K562 (cell line): Measurements from ENCODE around the gene RPTOR. TPM values are rescaled to one million over a fixed set of nuclear protein-coding genes. Genes with fewer than 3 reads are reported as not detected.

ENCODE experiments used
- ATAC-seq: fragments of 200-7000 bp; cut with Tn5 transposase; 3 replicates; pipeline ENCODE4 v1.9.1; 2020; ENCODE audit warnings: moderate library complexity
- BruUV-seq: library from RNA; stranded (reverse); fragments of 400-500 nt; replicated peaks from 2 replicates; lab custom pipeline; 2021; lab: Mats Ljungman, UMichigan
- CTCF ChIA-PET: fragments of 300-600 bp; formaldehyde crosslinking; extraction: SDS; loops from one replicate; lab custom pipeline; 2021; ENCODE audit warnings: low intra/inter-chr PET ratio; lab: Yijun Ruan, JAX
- POLR2A ChIA-PET: fragments of 300-600, 350-650 bp; sonication (Branson Sonifier 250); formaldehyde crosslinking; extraction: SDS; loops from one replicate; lab custom pipeline; 2021; ENCODE audit warnings: antibody characterized with exemption, inconsistent platforms; lab: Yijun Ruan, JAX
- DNase-seq, 4 experiments: peaks; one replicate each; pipeline versions ENCODE4 v3.0.0 to v3.0.0-alpha.2; 2011 to 2018; ENCODE audit warnings: low spot score in 3 of 4, mixed read lengths in 3 of 4; ENCODE audit errors: extremely low read depth in 1 of 4
- FAIRE-seq: peaks from 2 replicates; lab custom pipeline; 2011; peaks lifted over from hg19 to GRCh38; lab: Jason Lieb, UNC
- H2AFZ ChIP-seq: 2 replicates; pipeline ENCODE4 v1.6.0; 2011; ENCODE audit warnings: low read depth, low read length, control low read depth, inconsistent platforms
- H3K27ac ChIP-seq: fragments of 200-600 bp; 3 replicates; pipeline ENCODE4 v1.8.0; 2011; ENCODE audit warnings: low read depth, mild to moderate bottlenecking, control low read depth, inconsistent platforms, low read length, moderate library complexity, mixed read lengths; ENCODE audit errors: extremely low read depth
- H3K27me3 ChIP-seq, 2 experiments: fragments of 300-600 bp in 1 of 2; 2 replicates in 1 of 2; 3 replicates in 1 of 2; pipeline versions ENCODE4 v1.6.0 to v1.8.0; 2011; ENCODE audit warnings: inconsistent platforms in 2 of 2, low read length in 2 of 2, mild to moderate bottlenecking in 1 of 2, mixed read lengths in 1 of 2, moderate library complexity in 1 of 2; ENCODE audit not compliant: control insufficient read depth in 2 of 2, insufficient read depth in 2 of 2
- H3K36me3 ChIP-seq: fragments of 300-600 bp; 3 replicates; pipeline ENCODE4 v1.8.0; 2011; ENCODE audit warnings: mild to moderate bottlenecking, low read length, inconsistent platforms; ENCODE audit not compliant: control insufficient read depth, insufficient read depth
- H3K4me1 ChIP-seq, 2 experiments: fragments of 200-600 bp in 1 of 2; replicated peaks in 1 of 2; 2 replicates in 1 of 2; 3 replicates in 1 of 2; pipeline versions ENCODE4 v1.5.1 to v1.8.0; 2011; ENCODE audit warnings: inconsistent platforms in 2 of 2, low read length in 2 of 2, mild to moderate bottlenecking in 1 of 2, mixed read lengths in 1 of 2, moderate library complexity in 1 of 2; ENCODE audit not compliant: control insufficient read depth in 2 of 2, insufficient read depth in 2 of 2
- H3K4me2 ChIP-seq: 2 replicates; pipeline ENCODE4 v1.6.1; 2011; ENCODE audit warnings: low read length, control low read depth, inconsistent platforms, mixed read lengths; ENCODE audit not compliant: insufficient read depth
- H3K4me3 ChIP-seq: fragments of 200-600 bp; sonication (generic), shearing (Covaris generic); 2 replicates; pipeline ENCODE4 v1.5.1; 2016; ENCODE audit warnings: control low read depth, inconsistent platforms
- H3K79me2 ChIP-seq: fragments of 200-600 bp; 3 replicates; pipeline ENCODE4 v1.8.0; 2011; ENCODE audit warnings: low read length, inconsistent platforms; ENCODE audit not compliant: control insufficient read depth, insufficient read depth
- H3K9ac ChIP-seq, 2 experiments: 2 replicates each; pipeline versions ENCODE4 v1.6.0 to v1.6.1; 2011; ENCODE audit warnings: low read depth in 2 of 2, low read length in 2 of 2, control low read depth in 1 of 2, inconsistent platforms in 1 of 2, mild to moderate bottlenecking in 1 of 2, mixed read lengths in 1 of 2; ENCODE audit not compliant: insufficient read depth in 1 of 2
- H3K9me1 ChIP-seq: one replicate; pipeline ENCODE4 v1.6.0; 2011; ENCODE audit warnings: inconsistent platforms, mild to moderate bottlenecking, low read length, moderate library complexity; ENCODE audit not compliant: control insufficient read depth, insufficient read depth
- H3K9me3 ChIP-seq: replicated peaks from 2 replicates; pipeline ENCODE4 v1.5.1; 2011; ENCODE audit warnings: low read depth, low read length, inconsistent platforms; ENCODE audit not compliant: control insufficient read depth, insufficient read depth
- H4K20me1 ChIP-seq: replicated peaks from 2 replicates; pipeline ENCODE4 v1.6.1; 2011; ENCODE audit warnings: low read length, inconsistent platforms, mixed read lengths; ENCODE audit not compliant: control insufficient read depth, insufficient read depth
- ELK1 ChIP-seq: sonication (generic); formaldehyde crosslinking; IDR thresholded peaks from 2 replicates; pipeline ENCODE4 v1.8.1; 2022; ENCODE audit warnings: missing genetic modification reagents
- L3MBTL2 ChIP-seq: fragments of 450-650 bp; IDR thresholded peaks from 2 replicates; pipeline ENCODE4 v1.6.1; 2016; ENCODE audit warnings: mild to moderate bottlenecking, moderate library complexity
- MNT ChIP-seq, 2 experiments: fragments of 450-650 bp; conservative IDR thresholded peaks; 2 replicates each; pipeline ENCODE4 v1.6.1; 2017; ENCODE audit warnings: mild to moderate bottlenecking in 2 of 2, moderate library complexity in 2 of 2
- VEZF1 ChIP-seq: fragments of 200-800 bp; sonication (Bioruptor generic); IDR thresholded peaks from 2 replicates; pipeline ENCODE4 v1.6.1; 2017; ENCODE audit warnings: missing genetic modification characterization, missing compliant biosample characterization
- ZBTB11 ChIP-seq, 3 experiments: fragments of 200-800 bp in 1 of 3; fragments of 250-450 bp in 1 of 3; fragments of 450-650 bp in 1 of 3; sonication (Bioruptor Pico) in 1 of 3; sonication (Bioruptor generic) in 1 of 3; formaldehyde crosslinking in 1 of 3; IDR thresholded peaks; 2 replicates each; pipeline versions ENCODE4 v1.6.1 to v1.8.0; 2016 to 2022; ENCODE audit warnings: mild to moderate bottlenecking in 2 of 3, missing genetic modification characterization in 2 of 3, missing compliant biosample characterization in 1 of 3, moderate library complexity in 1 of 3
- WGBS: fragments of 100-300 bp; shearing (Covaris generic); methylation state at CpG from one replicate; pipeline ENCODE4 v1.1.6; 2016; ENCODE audit warnings: low coverage, mixed read lengths; ENCODE audit not compliant: insufficient coverage; ENCODE audit errors: missing lambda C conversion rate; 5-methylcytosine and 5-hydroxymethylcytosine counted together
- in situ Hi-C: fragments of 300-500 bp; cut with MboI; formaldehyde crosslinking; loops from 4 replicates; pipeline ENCODE4 v1.15.0; 2018; ENCODE audit warnings: inconsistent platforms, mixed read lengths
- intact Hi-C: fragments of 100-400 bp; cut with micrococcal nuclease; formaldehyde crosslinking; loops from 2 replicates; pipeline ENCODE4 v1.14.2; 2022
- polyA plus RNA-seq, 8 experiments: library from polyadenylated mRNA; depleted of rRNA in 4 of 8; stranded (reverse) in 5 of 8; unstranded in 3 of 8; fragments of >200 nt; fragmentation: Nextera tagmentation in 2 of 8; fragmentation: Illumina TruSeq in 1 of 8; extraction: Ambion mirVana in 2 of 8; extraction: Trizol in 1 of 8; gene quantifications; 2 replicates each; pipeline versions ENCODE4 v1.2.1 to v1.2.3, GENCODE V29; 2011 to 2014; ENCODE audit warnings: inconsistent platforms in 1 of 8, missing spikeins in 1 of 8
- total RNA-seq, 7 experiments: library from RNA; depleted of rRNA in 6 of 7; stranded (reverse); fragments of >200 nt in 6 of 7; fragmentation: Illumina TruSeq in 2 of 7; extraction: Trizol in 2 of 7; gene quantifications; 2 replicates each; pipeline versions ENCODE4 v1.2.1 to v1.2.3, GENCODE V29; 2011 to 2021; ENCODE audit warnings: low replicate concordance in 1 of 7
- TF ChIP-seq, protein P1 (sequence below): fragments of 450-650 bp; formaldehyde crosslinking; conservative IDR thresholded peaks from 2 replicates; pipeline ENCODE4 v1.4.0; 2022; ENCODE audit warnings: mild to moderate bottlenecking, missing genetic modification characterization
- TF ChIP-seq, protein P2 (sequence below), 2 experiments: IDR thresholded peaks in 1 of 2; conservative IDR thresholded peaks in 1 of 2; 2 replicates each; pipeline ENCODE4 v1.6.1; 2016; ENCODE audit warnings: low read depth in 2 of 2, mild to moderate bottlenecking in 1 of 2, missing compliant biosample characterization in 1 of 2, missing genetic modification characterization in 1 of 2, moderate library complexity in 1 of 2

RPTOR gene
- total and polyA plus RNA-seq, 9 of the 15 experiments (the other 6 are each of a cell fraction or from before 2014, with no cell fraction given), result 0.24 to 54.1 (median 10.2) TPM

DNA sequence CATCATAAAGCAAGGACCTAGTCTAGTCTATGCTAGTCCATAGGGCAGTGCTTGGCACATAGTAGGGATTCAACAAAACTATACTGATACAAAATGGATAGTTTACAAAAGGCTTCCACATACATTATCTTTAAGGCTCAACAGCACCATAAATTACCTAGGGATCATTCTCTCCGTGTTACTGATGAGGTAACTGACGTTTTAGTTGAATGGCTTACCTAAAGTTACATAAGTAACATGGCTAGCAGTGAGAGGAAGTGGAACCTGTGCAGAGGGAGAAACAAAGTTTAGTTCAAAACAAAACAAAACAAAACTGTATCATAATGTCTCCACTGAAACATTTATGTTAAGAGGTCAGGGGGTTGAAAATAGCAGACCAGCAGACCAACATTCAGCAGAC, 7.9 kb downstream of the RPTOR start:
- no peak overlapping the region for H3K27ac ChIP-seq
- H3K79me2 ChIP-seq, result peaks cover 78% of the 10 kb centered on the region
- POLR2A ChIA-PET, result no interaction called here
- H3K36me3 ChIP-seq, result peaks cover 35% of the 10 kb centered on the region; the same call in 2 of the 3 replicates
- WGBS, result 23% methylated on average over 2 of the region's 2 CpGs
- FAIRE-seq, result no peak
- BruUV-seq, result no TSS peak
- TF ChIP-seq MNT (conservative IDR thresholded peaks at IDR 0.05) (no peak), ELK1 (CRISPR knock-in tag) (no peak), L3MBTL2 (no peak), VEZF1 (CRISPR knock-in tag) (no peak), ZBTB11 (CRISPR knock-in tag; IDR thresholded peaks at IDR 0.05) (no peak)
- TF ChIP-seq, protein P1, sequence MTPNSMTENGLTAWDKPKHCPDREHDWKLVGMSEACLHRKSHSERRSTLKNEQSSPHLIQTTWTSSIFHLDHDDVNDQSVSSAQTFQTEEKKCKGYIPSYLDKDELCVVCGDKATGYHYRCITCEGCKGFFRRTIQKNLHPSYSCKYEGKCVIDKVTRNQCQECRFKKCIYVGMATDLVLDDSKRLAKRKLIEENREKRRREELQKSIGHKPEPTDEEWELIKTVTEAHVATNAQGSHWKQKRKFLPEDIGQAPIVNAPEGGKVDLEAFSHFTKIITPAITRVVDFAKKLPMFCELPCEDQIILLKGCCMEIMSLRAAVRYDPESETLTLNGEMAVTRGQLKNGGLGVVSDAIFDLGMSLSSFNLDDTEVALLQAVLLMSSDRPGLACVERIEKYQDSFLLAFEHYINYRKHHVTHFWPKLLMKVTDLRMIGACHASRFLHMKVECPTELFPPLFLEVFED (CRISPR knock-in tag), result no peak
- TF ChIP-seq, protein P2, sequence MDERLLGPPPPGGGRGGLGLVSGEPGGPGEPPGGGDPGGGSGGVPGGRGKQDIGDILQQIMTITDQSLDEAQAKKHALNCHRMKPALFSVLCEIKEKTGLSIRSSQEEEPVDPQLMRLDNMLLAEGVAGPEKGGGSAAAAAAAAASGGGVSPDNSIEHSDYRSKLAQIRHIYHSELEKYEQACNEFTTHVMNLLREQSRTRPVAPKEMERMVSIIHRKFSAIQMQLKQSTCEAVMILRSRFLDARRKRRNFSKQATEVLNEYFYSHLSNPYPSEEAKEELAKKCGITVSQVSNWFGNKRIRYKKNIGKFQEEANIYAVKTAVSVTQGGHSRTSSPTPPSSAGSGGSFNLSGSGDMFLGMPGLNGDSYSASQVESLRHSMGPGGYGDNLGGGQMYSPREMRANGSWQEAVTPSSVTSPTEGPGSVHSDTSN (CRISPR knock-in tag; IDR thresholded peaks at IDR 0.05; ENCODE audit: low read depth), result no peak
- TF ChIP-seq, protein P2 (tag; conservative IDR thresholded peaks at IDR 0.05; ENCODE audit: low read depth), result no peak
- TF ChIP-seq, all 486 proteins: peak for 0
- Histone ChIP-seq H3K4me1 (peaks cover 2 to 4% of the 10 kb centered on the region in 2 experiments; a peak in 2 of 5 replicates), H3K9me1 (no peaks in the 10 kb centered on the region), H3K4me2 (no peak overlapping the region), H3K4me3 (no peak overlapping the region), H4K20me1 (peaks cover 26% of the 10 kb centered on the region), H3K9ac (no peak overlapping the region), H3K27me3 (no peaks in the 10 kb centered on the region), H2AFZ (no peak overlapping the region), H3K9me3 (no peaks in the 10 kb centered on the region)
- in situ Hi-C loops, result no loop called here
- ATAC-seq, result no peak
- intact Hi-C loops, result no loop called here
- CTCF ChIA-PET, result no interaction called here
- no peak for DNase-seq
